Tibial nerve (tissue), 4 donors: Measurements from ENCODE around the gene PCGF6.
A peak's percentile ranks its signal among the peaks of the same experiment; 100 is the strongest.

ENCODE experiments used
- CTCF ChIP-seq, 5 experiments: fragments of 200-600 bp in 3 of 5; fragments of 450-650 bp in 2 of 5; sonication (generic) in 3 of 5; IDR thresholded peaks; one replicate each; pipeline ENCODE4 v1.5.1; 2016 to 2019; ENCODE audit warnings: antibody characterized with exemption in 5 of 5, mild to moderate bottlenecking in 3 of 5, moderate library complexity in 2 of 5
- EP300 ChIP-seq, 2 donors: sonication (generic); formaldehyde crosslinking; IDR thresholded peaks; one replicate each; pipeline ENCODE4 v1.6.1; 2017; ENCODE audit warnings: antibody characterized with exemption in 2 of 2, mild to moderate bottlenecking in 1 of 2
- POLR2A ChIP-seq, 2 donors: fragments of 450-650 bp; IDR thresholded peaks; one replicate each; pipeline ENCODE4 v1.6.1; 2017; ENCODE audit warnings: antibody characterized with exemption in 2 of 2, mild to moderate bottlenecking in 2 of 2, moderate library complexity in 2 of 2

- TF ChIP-seq CTCF (IDR thresholded peaks at IDR 0.05) (peak in 1 of 5 experiments; percentile 4), POLR2A (IDR thresholded peaks at IDR 0.05) (no peak), EP300 (IDR thresholded peaks at IDR 0.05) (no peak)
Observed at GRCh38 chr10:103396789-103397087, 45.8 kb upstream of the PCGF6 start.
